NCI-H524 (cell line): ENCODE measurements around the gene COL9A3.

Experiments
- DNase-seq, 2 experiments: peaks; one replicate each; lab custom pipeline; 2025; lab: John Stamatoyannopoulos, UW

The COL9A3 gene

GRCh38 chr20:62880147-62880934 lies 63.5 kb downstream of the COL9A3 start:
- no peak for DNase-seq

GRCh38 chr20:62880935-62881661 lies 64.2 kb downstream of the COL9A3 start:
- DNase-seq: no peak

GRCh38 chr20:62881662-62882395 lies 65.0 kb downstream of the COL9A3 start:
- DNase-seq: no peak

- no peak for DNase-seq
Measured at GRCh38 chr20:62882426-62882825, 65.6 kb downstream of the COL9A3 start.

GRCh38 chr20:62884556-62884955 lies 67.7 kb downstream of the COL9A3 start:
- no peak for DNase-seq

GRCh38 chr20:62885046-62885895 lies 68.4 kb downstream of the COL9A3 start:
- DNase-seq: no peak

- no peak for DNase-seq
Measured at GRCh38 chr20:62885896-62886708, 69.3 kb downstream of the COL9A3 start.

- no peak for DNase-seq
Measured at GRCh38 chr20:62886709-62887058, 69.8 kb downstream of the COL9A3 start.

- DNase-seq: no peak
Measured at GRCh38 chr20:62887152-62887859, 70.5 kb downstream of the COL9A3 start.

- no peak for DNase-seq
Measured at GRCh38 chr20:62887860-62888239, 71.0 kb downstream of the COL9A3 start.

GRCh38 chr20:62888406-62888805 lies 71.6 kb downstream of the COL9A3 start:
- no peak for DNase-seq

- no peak for DNase-seq
Measured at GRCh38 chr20:62888910-62889309, 72.1 kb downstream of the COL9A3 start.

- no peak for DNase-seq
Measured at GRCh38 chr20:62889411-62889810, 72.6 kb downstream of the COL9A3 start.

- DNase-seq: no peak
Measured at GRCh38 chr20:62889871-62890270, 73.0 kb downstream of the COL9A3 start.

GRCh38 chr20:62890444-62890843 lies 73.6 kb downstream of the COL9A3 start:
- no peak for DNase-seq
